ENCODE measurements around the gene B2M.
A peak's percentile ranks its signal among the peaks of the same experiment; 100 is the strongest.
"Not testable (repeated sequence)": the region's sequence is repeated elsewhere in the genome, so short reads cannot be mapped to it uniquely, and the experiment has no call there.

Gene B2M

DNA sequence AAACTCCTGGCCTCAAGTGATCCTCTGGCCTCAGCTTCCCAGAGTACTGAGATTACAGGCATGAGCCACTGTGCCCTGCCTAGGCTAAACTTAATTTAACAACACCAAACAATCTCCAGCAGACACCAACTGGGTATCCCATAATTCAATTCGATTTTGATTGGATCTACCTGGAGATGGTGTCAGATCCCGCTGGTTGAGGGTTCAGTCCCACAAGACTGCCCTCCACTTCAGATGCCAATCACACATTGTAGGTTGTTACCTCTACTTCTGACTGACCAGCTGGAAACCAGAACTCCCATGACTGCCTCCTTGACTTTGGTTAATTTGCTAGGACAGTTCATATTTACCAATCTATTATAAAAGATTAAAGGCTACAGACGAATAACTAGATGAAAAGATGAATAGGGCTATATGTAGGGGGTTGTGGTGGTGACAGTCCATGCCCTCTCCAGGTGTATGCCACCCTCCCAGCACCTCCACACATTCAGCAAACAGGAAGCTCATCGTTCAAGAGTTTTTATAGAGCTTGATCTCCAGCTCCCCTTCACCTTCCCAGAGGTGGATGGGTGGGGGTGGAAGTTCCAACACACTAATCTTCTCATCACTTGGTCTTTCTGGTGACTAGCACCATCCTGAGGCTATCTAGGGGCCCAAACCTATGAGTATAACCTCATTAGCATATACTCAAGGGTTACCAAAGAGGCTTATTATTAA lies 9.3 kb downstream of the B2M start:
- DNase-seq (ENCODE audit: insufficient read length, low spot score) (no peak), FAIRE-seq (peak; percentile 37)

DNA sequence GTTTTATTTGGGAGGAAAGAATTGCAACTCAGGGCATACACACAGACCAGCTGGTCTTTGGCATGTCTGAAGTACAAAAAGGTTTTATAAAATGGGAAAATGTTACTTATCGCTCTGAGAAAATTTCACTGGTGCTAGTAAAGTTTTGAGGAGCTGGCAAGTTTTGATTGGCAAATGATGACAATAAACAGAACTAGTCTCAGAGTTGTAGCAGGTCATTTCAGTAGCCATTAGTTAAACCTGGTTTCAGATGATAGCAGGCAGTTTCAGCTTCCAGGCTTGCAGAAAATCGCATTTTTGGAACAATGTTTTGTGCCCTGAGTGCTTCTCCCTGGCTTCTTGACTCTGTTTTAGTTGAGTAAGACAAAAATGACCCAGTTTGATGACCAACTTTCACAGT lies 10.7 kb downstream of the B2M start:
- DNase-seq (ENCODE audit: insufficient read length, low spot score), result no peak
- FAIRE-seq, result peak; percentile 92

GRCh38 chr15:44726136-44726535 lies 14.8 kb downstream of the B2M start:
- FAIRE-seq, result peak; percentile 58

DNA sequence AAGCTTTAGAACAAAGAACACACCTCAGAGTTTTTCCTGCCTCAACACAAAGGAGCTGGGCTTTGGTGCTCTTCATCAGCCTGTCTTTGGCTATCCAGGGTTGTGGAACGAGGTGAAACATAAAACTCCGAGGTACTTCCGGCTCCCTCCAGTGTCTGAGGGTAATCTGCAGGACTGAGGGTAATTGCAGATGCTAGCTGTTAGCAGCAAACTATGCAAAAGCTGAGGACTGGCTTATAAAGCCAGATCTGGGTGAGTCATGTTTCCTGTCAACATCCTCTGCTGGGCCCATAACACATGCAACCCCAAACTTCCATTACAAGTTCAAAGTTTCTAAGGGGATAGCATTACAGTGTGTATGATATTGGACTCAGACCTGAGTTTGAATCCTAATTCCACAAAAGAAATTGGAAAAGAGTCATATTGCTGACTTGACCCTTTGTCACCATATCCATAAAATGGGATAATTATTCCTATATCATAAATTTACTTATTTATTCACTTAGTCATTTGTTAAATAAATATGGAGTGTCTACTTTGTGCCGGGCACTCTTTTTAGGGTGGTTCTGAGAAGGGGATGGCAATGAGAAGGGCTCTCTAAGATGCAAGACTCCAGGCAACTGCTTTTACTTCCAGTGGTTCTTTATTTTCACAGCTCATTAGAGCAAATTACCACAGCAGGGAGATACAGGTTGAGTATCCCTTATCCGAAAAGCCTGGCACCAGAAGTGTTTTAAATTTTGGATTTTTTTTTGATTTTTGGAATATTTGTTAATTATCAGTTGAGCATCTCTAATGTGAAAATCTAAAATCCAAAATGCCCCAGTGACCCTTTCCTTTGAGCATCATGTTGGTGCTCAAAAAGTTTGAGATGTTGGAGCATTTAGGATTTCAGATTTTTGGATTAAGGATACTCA lies 15.5 kb downstream of the B2M start:
- FAIRE-seq, result peak; percentile 97
- no peak for DNase-seq (ENCODE audit: insufficient read length, low spot score)

More at GRCh38 chr15:44726136-44726535, 14.8 kb downstream of the B2M start:
- DNase-seq (ENCODE audit: insufficient read length, low spot score), result no peak

DNA sequence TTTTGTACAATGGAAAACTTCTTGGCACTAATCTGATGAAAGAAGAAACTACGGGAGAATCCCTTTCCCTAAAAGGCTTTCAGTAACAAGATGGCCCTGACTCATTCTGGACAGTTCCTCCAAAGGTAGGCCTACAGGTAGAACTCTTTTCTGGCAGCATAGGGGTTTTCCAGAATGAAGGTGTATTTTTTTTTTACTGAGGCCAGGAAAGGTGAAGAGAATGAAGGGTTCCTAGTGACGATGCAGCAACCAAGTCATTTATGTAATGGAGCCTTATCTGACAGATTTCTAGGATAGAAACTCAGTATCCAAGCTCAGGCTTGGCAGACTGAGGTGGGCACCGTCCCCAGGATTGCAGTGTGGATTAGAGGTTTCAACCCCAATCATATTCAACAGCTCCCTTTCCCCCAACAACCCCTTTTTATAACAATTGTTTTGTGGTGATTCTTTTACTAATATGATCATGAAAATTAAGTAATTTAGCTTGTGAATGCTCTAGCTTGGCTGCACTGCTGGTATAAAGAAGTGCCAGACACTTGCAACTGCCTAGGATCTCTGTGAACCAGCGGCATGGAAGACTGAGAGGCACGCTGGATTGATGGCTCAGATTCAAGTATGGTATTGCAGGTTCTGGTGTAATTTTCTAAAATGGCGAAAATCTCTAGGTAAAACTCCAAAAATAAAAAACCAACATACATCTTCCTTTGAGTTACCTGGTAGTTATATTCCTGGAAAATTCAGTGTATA lies 16.3 kb downstream of the B2M start:
- peak; percentile 79 for FAIRE-seq

DNA sequence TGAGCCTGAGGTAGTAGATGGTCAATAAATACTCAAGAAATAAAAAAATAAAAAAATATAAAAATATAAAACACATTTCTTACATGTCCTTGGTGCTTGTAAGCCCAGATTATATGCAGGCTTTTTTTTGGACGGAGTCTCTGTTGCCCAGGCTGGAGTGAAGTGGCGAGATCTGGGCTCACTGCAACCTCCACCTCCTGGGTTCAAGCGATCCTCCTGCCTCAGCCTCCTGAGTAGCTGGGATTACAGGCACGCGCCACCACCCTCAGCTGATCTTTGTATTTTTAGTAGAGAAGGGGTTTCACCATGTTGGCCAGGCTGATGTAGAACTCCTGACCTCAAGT lies 16.9 kb downstream of the B2M start:
- not testable (repeated sequence) for DNase-seq (ENCODE audit: insufficient read length, low spot score); FAIRE-seq

More for the DNA sequence above, 16.3 kb downstream of the B2M start:
- no peak for DNase-seq (ENCODE audit: insufficient read length, low spot score)

GRCh38 chr15:44728576-44729407 lies 17.5 kb downstream of the B2M start:
- FAIRE-seq, result peak; percentile 98
- DNase-seq (ENCODE audit: insufficient read length, low spot score), result peak; percentile 45

- FAIRE-seq (no peak), DNase-seq (ENCODE audit: insufficient read length, low spot score) (no peak)
Observed at GRCh38 chr15:44729408-44730127, 18.3 kb downstream of the B2M start.

GRCh38 chr15:44734839-44735481 lies 23.6 kb downstream of the B2M start:
- peak; percentile 69 for FAIRE-seq
- no peak for DNase-seq (ENCODE audit: insufficient read length, low spot score)

DNA sequence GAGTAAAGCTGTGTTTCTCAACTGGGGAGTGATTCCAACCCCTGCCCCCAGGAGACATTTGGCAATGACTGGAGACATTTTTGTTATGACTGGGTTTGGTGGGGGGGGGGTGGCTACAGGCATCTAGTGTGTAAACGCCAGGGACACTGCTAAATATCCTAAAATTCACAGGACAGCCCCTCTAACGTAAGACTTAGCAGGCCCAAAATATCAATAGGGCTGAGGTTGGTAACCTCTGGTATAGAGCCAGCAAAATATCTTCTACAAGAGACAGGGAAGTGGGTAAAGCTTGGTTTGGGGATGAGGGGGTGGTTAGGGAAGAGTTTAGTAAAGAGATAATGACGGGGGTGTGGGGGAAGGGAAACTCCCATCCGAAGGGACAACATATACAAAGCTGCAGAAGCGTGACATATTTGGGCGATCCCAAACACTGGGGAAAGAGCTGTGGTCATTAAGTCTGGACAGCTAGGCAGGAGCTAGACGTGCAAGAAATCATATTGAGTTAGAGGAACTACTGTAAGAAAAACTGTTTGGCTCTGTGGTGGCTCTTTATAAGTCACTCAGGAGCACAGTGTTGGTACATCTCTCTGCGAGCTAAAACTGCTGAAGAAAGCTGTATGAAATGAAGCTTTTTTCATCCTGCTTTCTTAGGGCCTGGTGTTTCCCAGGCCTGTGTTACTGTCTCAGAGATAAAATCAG lies 24.3 kb downstream of the B2M start:
- no peak for DNase-seq (ENCODE audit: insufficient read length, low spot score)
- no peak for FAIRE-seq

DNA sequence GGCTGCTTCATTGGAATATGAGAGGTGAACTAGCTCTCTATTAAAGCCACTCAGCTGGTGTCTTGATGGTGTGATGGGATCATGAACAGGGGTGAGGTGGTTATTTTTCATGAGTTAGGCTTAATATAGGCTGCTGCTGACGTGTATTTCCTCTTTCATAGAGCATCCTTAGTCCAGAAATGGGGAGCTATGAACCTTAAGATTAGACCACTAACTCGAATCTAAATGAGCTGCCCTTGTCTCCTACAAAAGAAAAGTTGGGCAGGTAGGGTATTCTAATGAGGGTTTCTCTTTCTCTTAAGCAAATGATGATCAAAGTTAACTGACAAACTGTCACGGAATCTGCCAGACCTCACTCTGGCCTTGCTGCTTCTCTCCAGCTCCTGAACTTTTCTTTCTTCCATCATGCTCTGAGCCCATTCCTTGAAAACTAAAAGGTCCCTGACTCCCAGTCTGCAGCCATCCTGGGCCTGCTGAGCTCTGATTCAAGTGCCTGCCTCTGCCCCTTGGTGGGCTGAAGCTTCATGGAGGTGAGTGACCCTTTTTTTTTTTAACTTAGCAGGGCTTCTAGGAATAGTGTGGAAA lies 25.0 kb downstream of the B2M start, which contains the start of gene TRIM69:
Gene TRIM69 (plus strand): TSS at position 348 of the 585 bp plus-strand sequence. CDS start 177 bp downstream, at position 525.
- no peak for DNase-seq (ENCODE audit: insufficient read length, low spot score)
- peak; percentile 94 for FAIRE-seq

DNA sequence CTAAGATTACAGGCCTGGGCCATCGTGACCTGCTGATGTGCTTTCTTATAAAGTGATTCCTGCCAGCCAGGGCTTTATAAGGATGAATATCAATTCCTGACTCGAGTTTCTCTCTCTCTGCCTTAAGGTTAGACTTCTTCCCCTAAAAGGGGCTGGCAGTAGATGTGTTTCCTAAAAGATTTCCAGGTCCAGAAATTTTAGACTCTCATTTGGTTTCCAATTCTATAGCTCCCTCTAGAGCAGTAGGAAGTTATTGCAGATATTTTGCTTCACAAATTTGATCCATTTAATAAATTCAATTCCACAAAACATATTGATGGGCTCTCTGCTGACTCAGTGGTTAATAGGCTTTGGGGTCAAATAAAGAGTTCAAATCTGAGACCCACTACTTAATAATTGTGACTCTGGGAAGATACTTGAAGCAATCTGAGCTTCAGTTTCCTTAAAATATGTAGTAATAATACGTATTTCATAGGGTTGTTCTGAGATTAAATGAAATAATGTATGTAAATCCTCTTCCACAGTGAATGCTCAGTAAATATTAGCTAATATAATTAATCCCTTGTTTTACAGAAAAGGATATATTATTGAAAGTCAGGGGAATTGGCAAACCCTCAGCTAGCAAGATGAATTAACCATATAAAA lies 27.1 kb downstream of the B2M start:
- no peak for DNase-seq (ENCODE audit: insufficient read length, low spot score)
- peak; percentile 79 for FAIRE-seq

GRCh38 chr15:44739222-44739847 lies 28.0 kb downstream of the B2M start:
- not testable (repeated sequence) for DNase-seq (ENCODE audit: insufficient read length, low spot score); FAIRE-seq

DNA sequence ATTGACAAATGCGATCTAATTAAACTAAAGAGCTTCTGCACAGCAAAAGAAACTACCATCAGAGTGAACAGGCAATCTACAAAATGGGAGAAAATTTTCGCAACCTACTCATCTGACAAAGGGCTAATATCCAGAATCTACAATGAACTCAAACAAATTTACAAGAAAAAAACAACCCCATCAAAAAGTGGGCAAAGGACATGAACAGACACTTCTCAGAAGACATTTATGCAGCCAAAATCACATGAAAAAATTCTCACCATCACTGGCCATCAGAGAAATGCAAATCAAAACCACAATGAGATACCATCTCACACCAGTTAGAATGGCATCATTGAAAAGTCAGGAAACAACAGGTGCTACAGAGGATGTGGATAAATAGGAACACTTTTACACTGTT lies 32.1 kb downstream of the B2M start:
- not testable (repeated sequence) for DNase-seq (ENCODE audit: insufficient read length, low spot score); FAIRE-seq

DNA sequence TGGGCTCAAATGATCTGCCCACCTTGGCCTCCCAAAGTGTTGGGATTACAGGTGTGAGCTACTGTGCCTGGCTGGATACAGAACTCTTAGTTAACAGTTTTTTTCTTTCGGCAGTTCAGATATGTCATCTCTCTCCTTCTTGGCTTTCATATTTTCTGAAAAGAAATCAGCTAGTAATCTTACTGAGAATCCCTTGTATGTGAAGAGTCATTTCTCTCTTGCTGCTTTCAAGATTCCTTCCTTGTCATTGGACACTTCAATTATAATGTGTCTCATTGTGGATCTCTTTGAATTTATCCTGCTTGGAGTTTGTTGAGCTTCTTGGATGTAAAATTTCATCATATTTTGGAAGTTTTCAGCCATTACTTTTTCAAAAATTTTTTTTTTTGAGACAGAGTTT lies 42.0 kb downstream of the B2M start:
- FAIRE-seq (peak; percentile 4), DNase-seq (ENCODE audit: insufficient read length, low spot score) (no peak)

DNA sequence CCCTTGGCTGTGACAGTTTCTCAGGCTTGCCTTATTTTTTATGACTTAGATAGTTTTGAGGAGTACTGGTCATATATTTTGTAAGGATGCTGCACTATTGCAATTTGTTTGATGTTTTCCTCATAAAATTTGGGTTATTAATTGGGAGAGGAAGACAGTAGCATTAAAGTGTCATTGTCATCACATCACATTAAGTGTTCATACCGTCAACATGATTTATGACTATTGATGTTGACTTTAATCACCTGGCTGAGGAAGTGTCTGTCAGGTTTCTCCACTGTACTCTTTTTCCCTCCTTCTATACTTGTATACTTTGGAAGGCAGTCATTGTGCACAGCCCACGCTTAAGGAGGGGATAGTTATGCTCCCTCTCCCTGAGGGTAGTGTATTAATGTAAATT lies 51.9 kb downstream of the B2M start:
- DNase-seq (ENCODE audit: insufficient read length, low spot score) (no peak), FAIRE-seq (no peak)

GRCh38 chr15:44763848-44764247 lies 52.5 kb downstream of the B2M start:
- no peak for DNase-seq (ENCODE audit: insufficient read length, low spot score)
- no peak for FAIRE-seq

All from GM19239 (cell line).